Mesendoderm (in vitro differentiated cells): ENCODE measurements around the gene SLC38A6.

ENCODE experiments used
- DNase-seq: peaks from one replicate; pipeline ENCODE4 v3.0.0; 2013
- H2AK5ac ChIP-seq: 2 replicates; pipeline ENCODE4 v1.6.1; 2013; ENCODE audit warnings: low read length, inconsistent platforms
- H2BK120ac ChIP-seq: 2 replicates; pipeline ENCODE4 v1.6.1; 2013; ENCODE audit warnings: low read depth, mild to moderate bottlenecking, low read length, moderate library complexity, mixed read lengths
- H2BK15ac ChIP-seq: replicated peaks from 2 replicates; pipeline ENCODE4 v1.6.1; 2013; ENCODE audit warnings: low read depth, mild to moderate bottlenecking, moderate library complexity
- H2BK5ac ChIP-seq: 2 replicates; pipeline ENCODE4 v1.6.1; 2013; ENCODE audit warnings: low read length, inconsistent platforms
- H3K18ac ChIP-seq: 2 replicates; pipeline ENCODE4 v1.6.1; 2013; ENCODE audit warnings: mild to moderate bottlenecking, low read length, mixed read lengths
- H3K23ac ChIP-seq: one replicate; pipeline ENCODE4 v1.6.1; 2013; ENCODE audit warnings: low read length
- H3K27ac ChIP-seq: 2 replicates; pipeline ENCODE4 v1.5.1; 2013; ENCODE audit warnings: low read depth, mild to moderate bottlenecking, inconsistent platforms, low read length, moderate library complexity
- H3K27me3 ChIP-seq: 2 replicates; pipeline ENCODE4 v1.6.1; 2013; ENCODE audit warnings: low read length, control low read depth, mild to moderate bottlenecking, inconsistent platforms; ENCODE audit not compliant: insufficient read depth, poor library complexity
- H3K36me3 ChIP-seq: 2 replicates; pipeline ENCODE4 v1.6.1; 2013; ENCODE audit warnings: low read length, inconsistent platforms; ENCODE audit not compliant: control insufficient read depth, insufficient read depth
- H3K4ac ChIP-seq: one replicate; pipeline ENCODE4 v1.6.1; 2013; ENCODE audit warnings: low read depth, mild to moderate bottlenecking, low read length, moderate library complexity
- H3K4me1 ChIP-seq: 2 replicates; pipeline ENCODE4 v1.6.1; 2013; ENCODE audit warnings: low read depth, low read length, inconsistent platforms; ENCODE audit not compliant: control insufficient read depth
- H3K4me2 ChIP-seq: 2 replicates; pipeline ENCODE4 v1.6.1; 2013; ENCODE audit warnings: low read length
- H3K4me3 ChIP-seq: 2 replicates; pipeline ENCODE4 v1.5.1; 2013; ENCODE audit warnings: mild to moderate bottlenecking, low read length
- H3K56ac ChIP-seq: one replicate; pipeline ENCODE4 v1.6.1; 2013; ENCODE audit warnings: low read length
- H3K79me1 ChIP-seq: 2 replicates; pipeline ENCODE4 v1.6.1; 2013; ENCODE audit warnings: low read length, inconsistent platforms
- H3K79me2 ChIP-seq: 2 replicates; pipeline ENCODE4 v1.6.1; 2013; ENCODE audit warnings: mild to moderate bottlenecking, low read length; ENCODE audit not compliant: control insufficient read depth, insufficient read depth
- H3K9ac ChIP-seq: 2 replicates; pipeline ENCODE4 v1.6.1; 2013; ENCODE audit warnings: low read length, inconsistent platforms
- H4K5ac ChIP-seq: one replicate; pipeline ENCODE4 v1.6.1; 2013; ENCODE audit warnings: low read length
- H4K8ac ChIP-seq: one replicate; pipeline ENCODE4 v1.6.1; 2013; ENCODE audit warnings: low read depth, mild to moderate bottlenecking, control low read depth, low read length, moderate library complexity
- WGBS: extraction: QIAGEN DNeasy Blood & Tissue Kit; methylation state at CpG from one replicate; pipeline ENCODE4 v1.1.7; 2013; ENCODE audit warnings: low lambda C conversion rate, missing lambda C conversion rate; ENCODE audit not compliant: insufficient coverage; ENCODE audit errors: extremely low coverage; 5-methylcytosine and 5-hydroxymethylcytosine counted together

SLC38A6 gene

GRCh38 chr14:60981633-60982455, 799 bp downstream of the SLC38A6 start:
- Histone ChIP-seq H3K9ac (peak overlapping the region; percentile 86), H3K56ac (peak overlapping the region; percentile 89), H3K27me3 (no peaks in the 10 kb centered on the region), H3K4ac (no peak overlapping the region), H3K23ac (no peak overlapping the region), H3K79me2 (peaks cover 3% of the 10 kb centered on the region), H3K4me1 (peaks cover 2% of the 10 kb centered on the region), H3K36me3 (no peaks in the 10 kb centered on the region), H3K27ac (no peak overlapping the region), H3K4me3 (peak overlapping the region; percentile 85), H2AK5ac (no peak overlapping the region), H3K4me2 (peak overlapping the region; percentile 76), H2BK5ac (no peak overlapping the region), H2BK120ac (no peak overlapping the region), H4K5ac (no peak overlapping the region), H2BK15ac (no peak overlapping the region), H4K8ac (no peak overlapping the region), H3K79me1 (peaks cover 2% of the 10 kb centered on the region), H3K18ac (no peak overlapping the region)
- no CpG with 5 or more reads among the region's 12 CpGs for WGBS
- peak; percentile 71 for DNase-seq

- H3K4me1 ChIP-seq: peaks cover 2% of the 10 kb centered on the region
- H2AK5ac ChIP-seq: no peak overlapping the region
- peaks cover 3% of the 10 kb centered on the region for H3K79me2 ChIP-seq
- no peak overlapping the region for H3K4me3 ChIP-seq
- no peak overlapping the region for H2BK120ac ChIP-seq
- H4K8ac ChIP-seq: no peak overlapping the region
- H3K27ac ChIP-seq: no peak overlapping the region
- no peak for DNase-seq
- 100% methylated on average over 1 of the region's 1 CpG for WGBS
- no peak overlapping the region for H3K4me2 ChIP-seq
- H3K4ac ChIP-seq: no peak overlapping the region
- no peak overlapping the region for H2BK15ac ChIP-seq
- no peak overlapping the region for H2BK5ac ChIP-seq
- H3K56ac ChIP-seq: no peak overlapping the region
- H4K5ac ChIP-seq: no peak overlapping the region
- no peak overlapping the region for H3K18ac ChIP-seq
- no peak overlapping the region for H3K23ac ChIP-seq
- no peaks in the 10 kb centered on the region for H3K36me3 ChIP-seq
- peaks cover 2% of the 10 kb centered on the region for H3K79me1 ChIP-seq
- no peaks in the 10 kb centered on the region for H3K27me3 ChIP-seq
- H3K9ac ChIP-seq: no peak overlapping the region
These were observed 3.2 kb downstream of the SLC38A6 start for GRCh38 chr14:60984196-60984595.

- Histone ChIP-seq H3K4me3 (no peak overlapping the region), H3K18ac (no peak overlapping the region), H3K56ac (no peak overlapping the region), H4K5ac (no peak overlapping the region), H3K36me3 (no peaks in the 10 kb centered on the region), H3K23ac (no peak overlapping the region), H3K27ac (no peak overlapping the region), H2BK5ac (no peak overlapping the region), H3K79me1 (no peaks in the 10 kb centered on the region), H2BK120ac (no peak overlapping the region), H2BK15ac (no peak overlapping the region), H3K4me2 (no peak overlapping the region), H2AK5ac (no peak overlapping the region), H3K79me2 (no peaks in the 10 kb centered on the region), H3K27me3 (no peaks in the 10 kb centered on the region), H4K8ac (no peak overlapping the region), H3K4ac (no peak overlapping the region), H3K9ac (no peak overlapping the region), H3K4me1 (peaks cover 2% of the 10 kb centered on the region)
- 100% methylated on average over 1 of the region's 2 CpGs for WGBS
- DNase-seq: no peak
These were observed 5.5 kb downstream of the SLC38A6 start for GRCh38 chr14:60986500-60986899.

- Histone ChIP-seq H3K4me2 (no peak overlapping the region), H3K79me1 (no peaks in the 10 kb centered on the region), H3K4ac (no peak overlapping the region), H3K36me3 (no peaks in the 10 kb centered on the region), H2BK120ac (no peak overlapping the region), H3K27ac (no peak overlapping the region), H4K8ac (no peak overlapping the region), H3K9ac (no peak overlapping the region), H3K4me1 (no peaks in the 10 kb centered on the region), H2BK15ac (no peak overlapping the region), H3K56ac (no peak overlapping the region), H2AK5ac (no peak overlapping the region), H3K79me2 (no peaks in the 10 kb centered on the region), H4K5ac (no peak overlapping the region), H3K27me3 (no peaks in the 10 kb centered on the region), H3K23ac (no peak overlapping the region), H3K4me3 (no peak overlapping the region), H3K18ac (no peak overlapping the region), H2BK5ac (no peak overlapping the region)
- no CpG with 5 or more reads among the region's 2 CpGs for WGBS
- DNase-seq: no peak
These were observed 8.6 kb downstream of the SLC38A6 start for GRCh38 chr14:60989599-60989998.

GRCh38 chr14:60998617-60999016, 17.6 kb downstream of the SLC38A6 start:
- H2BK120ac ChIP-seq: no peak overlapping the region
- no peak overlapping the region for H3K56ac ChIP-seq
- no peaks in the 10 kb centered on the region for H3K36me3 ChIP-seq
- no peak overlapping the region for H2BK15ac ChIP-seq
- H3K4me1 ChIP-seq: no peaks in the 10 kb centered on the region
- H3K18ac ChIP-seq: no peak overlapping the region
- no peak overlapping the region for H3K4ac ChIP-seq
- H4K5ac ChIP-seq: no peak overlapping the region
- H2BK5ac ChIP-seq: no peak overlapping the region
- H3K27ac ChIP-seq: no peak overlapping the region
- no peak for DNase-seq
- H3K23ac ChIP-seq: no peak overlapping the region
- H3K9ac ChIP-seq: no peak overlapping the region
- H4K8ac ChIP-seq: no peak overlapping the region
- no peaks in the 10 kb centered on the region for H3K79me2 ChIP-seq
- H3K4me3 ChIP-seq: no peak overlapping the region
- H3K79me1 ChIP-seq: no peaks in the 10 kb centered on the region
- H2AK5ac ChIP-seq: no peak overlapping the region
- WGBS: no CpG with 5 or more reads among the region's 9 CpGs
- no peak overlapping the region for H3K4me2 ChIP-seq
- no peaks in the 10 kb centered on the region for H3K27me3 ChIP-seq

- Histone ChIP-seq H4K5ac (no peak overlapping the region), H3K56ac (no peak overlapping the region), H2BK15ac (no peak overlapping the region), H3K18ac (no peak overlapping the region), H3K4ac (no peak overlapping the region), H2BK120ac (no peak overlapping the region), H3K27ac (no peak overlapping the region), H3K79me1 (no peaks in the 10 kb centered on the region), H3K23ac (no peak overlapping the region), H3K9ac (no peak overlapping the region), H2BK5ac (no peak overlapping the region), H3K4me2 (no peak overlapping the region), H3K79me2 (no peaks in the 10 kb centered on the region), H3K36me3 (no peaks in the 10 kb centered on the region), H3K27me3 (no peaks in the 10 kb centered on the region), H2AK5ac (no peak overlapping the region), H3K4me3 (no peak overlapping the region), H3K4me1 (no peaks in the 10 kb centered on the region), H4K8ac (no peak overlapping the region)
- no CpG with 5 or more reads among the region's 2 CpGs for WGBS
- no peak for DNase-seq
These were observed 18.5 kb downstream of the SLC38A6 start for GRCh38 chr14:60999536-60999935.
